ENCODE data around the gene TTC7B.

TTC7B gene

DNA sequence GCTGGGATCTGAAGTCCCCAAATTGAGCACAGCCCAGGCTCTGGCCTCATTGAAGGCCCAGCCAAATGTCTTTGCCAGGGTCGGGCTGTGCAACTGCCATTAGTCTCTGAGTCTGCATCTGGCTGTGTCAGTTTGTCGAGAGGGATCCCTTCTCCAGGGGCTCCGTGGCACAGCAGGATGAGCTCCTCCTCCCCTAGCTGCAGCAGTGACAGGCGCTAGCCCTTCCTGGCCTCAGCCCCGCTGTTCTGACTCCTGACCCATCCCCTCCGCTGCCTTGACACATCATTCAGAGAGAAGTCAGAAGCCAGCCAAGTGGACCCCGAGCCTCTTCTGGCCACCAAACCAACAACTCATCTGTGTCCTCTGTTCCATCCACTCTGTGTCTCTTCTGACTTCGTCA, 231.1 kb downstream of the TTC7B start:
- no peak for DNase-seq

DNA sequence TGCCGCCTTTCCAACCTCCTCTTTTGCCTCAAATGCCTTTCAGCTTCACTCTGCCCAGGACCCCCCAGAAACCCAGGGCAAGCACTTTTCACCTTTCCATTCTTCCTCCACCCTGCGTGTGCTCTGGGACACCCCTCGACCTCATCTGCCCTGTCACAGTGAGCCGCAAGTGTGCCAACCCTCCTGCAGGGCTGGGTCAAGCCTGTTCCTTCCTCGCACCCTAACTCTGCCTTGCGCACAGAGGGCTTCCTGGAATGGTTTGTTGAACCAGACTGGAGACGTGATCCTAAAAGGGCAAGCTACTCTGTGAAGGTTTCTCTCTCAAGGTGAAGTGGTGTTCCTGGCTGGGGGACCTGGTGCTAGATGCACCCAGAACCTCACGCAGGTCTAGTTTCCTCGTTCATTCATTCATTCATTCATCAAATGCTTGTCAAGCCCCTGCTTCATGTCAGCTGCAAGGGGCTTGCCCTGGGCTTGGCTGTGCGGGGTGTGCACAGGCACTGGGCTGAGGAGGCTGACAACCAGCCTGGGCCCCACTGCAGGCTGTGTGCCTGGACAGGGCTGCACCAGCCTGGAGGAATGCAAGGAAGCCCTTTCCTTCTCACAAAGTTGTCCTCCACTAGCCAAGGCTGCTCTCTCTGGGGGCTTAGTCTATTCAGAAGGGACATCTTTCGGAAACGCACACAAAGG, 232.2 kb downstream of the TTC7B start:
- no peak for DNase-seq

DNA sequence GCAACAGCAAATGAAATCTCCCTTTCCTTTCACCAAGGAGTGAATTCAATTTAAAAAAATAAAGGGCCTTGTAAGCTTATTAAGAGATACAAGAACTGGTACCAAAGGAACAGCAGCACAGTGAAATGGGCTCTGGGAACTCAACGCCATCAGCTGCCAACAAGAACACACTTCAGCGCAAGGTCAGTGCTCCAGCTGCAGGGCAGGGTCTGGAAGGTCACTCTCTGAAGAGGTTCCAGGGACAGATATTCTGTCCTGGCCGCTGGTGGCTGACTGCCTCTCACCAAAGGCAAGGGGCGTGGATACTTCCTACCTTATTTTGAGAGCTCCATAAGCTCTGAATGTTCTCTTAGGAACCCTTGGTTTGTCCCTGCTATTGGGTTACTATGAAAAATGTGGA, 232.8 kb downstream of the TTC7B start:
- no peak for DNase-seq

DNA sequence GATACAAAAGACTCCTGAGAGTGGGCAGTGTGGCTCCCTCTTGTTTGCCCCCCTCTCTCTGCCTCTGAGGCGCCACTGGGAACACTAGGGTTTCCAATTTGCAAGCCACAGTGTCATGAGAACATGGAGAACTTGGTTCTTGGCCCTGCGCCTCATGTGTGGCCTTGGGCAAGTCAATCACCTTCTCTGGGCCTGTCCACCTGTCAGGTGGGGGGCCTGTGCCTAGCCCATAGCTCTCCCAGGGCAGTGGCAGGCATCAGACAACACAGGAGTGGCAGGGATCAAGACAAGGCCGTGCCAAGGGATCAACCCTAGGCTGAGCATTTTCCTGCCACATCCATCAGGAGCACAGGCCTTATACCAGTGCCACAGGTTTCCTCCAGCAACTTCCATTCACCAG, 234.1 kb downstream of the TTC7B start:
- DNase-seq: no peak

DNA sequence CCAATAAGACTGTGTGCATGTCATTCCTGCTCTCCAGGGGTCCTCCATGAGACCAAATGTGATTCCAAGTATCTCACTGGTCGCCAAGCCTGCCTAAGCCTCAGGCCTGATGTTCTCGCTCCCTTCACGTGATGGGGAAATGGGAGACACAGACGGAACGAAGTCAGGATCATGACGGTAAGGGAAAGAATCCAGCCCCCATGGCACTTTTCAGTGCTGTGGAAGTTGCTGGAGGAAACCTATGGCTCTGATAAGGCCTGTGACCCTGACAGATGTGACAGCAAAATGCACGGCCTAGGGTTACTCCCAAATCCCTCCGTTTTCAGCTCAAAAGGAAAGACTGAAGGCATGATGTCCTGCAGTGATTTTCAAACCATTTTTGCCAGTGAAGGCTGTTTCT, 234.5 kb downstream of the TTC7B start:
- no peak for DNase-seq

DNA sequence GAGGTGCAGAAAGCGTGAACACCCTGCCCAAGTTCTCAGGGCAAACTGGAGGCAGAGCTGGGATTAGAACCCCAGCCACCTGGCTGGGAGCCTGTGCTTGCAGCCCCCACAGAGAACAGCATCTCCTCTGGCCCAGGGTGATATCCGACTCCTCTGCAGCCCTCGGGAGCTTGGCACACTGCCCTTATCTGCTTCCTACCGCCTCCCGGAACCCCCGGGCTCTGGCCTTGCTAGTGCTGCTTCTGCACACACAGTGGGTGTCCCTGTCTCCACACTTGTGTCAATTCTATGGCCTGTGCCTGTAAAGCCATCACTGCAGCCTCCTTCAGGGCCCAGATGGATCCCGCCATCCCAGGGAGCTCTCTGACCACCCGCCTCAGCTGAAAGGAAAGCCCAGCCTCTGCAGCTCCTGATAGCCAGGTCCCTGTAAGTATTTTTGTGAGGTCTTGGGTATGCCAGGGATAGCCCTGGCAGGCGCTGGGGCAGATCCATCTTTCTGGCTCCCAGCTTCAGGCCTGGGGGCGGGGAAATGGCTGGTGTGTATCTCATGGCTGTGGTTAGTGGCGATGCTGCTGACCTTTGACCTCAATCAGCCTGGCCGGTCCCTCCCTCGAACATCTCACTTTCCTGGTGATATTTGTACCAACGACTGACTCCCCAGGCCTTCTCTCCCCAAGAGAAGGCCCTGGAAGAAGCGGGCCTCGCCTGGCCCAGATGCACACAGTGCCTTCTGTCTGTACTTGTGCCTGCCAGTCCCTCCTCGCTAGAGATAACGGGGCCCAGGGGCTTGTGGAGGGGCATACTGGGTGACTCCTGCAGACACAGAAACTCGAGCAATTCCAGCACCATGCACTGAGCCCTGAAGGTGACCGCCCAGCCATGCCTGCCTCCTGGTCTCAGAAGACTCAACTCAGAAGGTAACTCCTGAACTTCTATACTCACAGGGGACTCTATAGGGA, 235.6 kb downstream of the TTC7B start:
- DNase-seq: no peak

DNA sequence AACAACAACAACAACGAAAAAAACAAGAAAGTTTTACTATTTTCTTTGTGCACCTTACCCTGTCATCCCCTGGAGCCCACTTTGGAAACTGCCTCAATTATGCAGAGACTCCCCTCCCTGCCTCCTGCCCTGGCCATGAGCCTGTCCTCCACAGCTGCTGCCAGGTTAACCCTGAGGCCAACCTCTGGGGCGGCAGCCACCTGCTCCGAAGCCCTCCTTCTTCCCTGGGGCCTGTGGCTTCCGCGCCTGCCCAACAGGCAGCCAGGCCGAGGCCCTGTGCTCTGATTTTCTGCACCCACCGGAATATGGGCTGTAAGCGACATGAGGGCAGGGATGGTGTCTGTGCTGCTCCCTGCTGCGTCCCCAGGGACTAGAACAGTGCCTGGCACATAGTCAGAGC, 236.4 kb downstream of the TTC7B start:
- no peak for DNase-seq

DNA sequence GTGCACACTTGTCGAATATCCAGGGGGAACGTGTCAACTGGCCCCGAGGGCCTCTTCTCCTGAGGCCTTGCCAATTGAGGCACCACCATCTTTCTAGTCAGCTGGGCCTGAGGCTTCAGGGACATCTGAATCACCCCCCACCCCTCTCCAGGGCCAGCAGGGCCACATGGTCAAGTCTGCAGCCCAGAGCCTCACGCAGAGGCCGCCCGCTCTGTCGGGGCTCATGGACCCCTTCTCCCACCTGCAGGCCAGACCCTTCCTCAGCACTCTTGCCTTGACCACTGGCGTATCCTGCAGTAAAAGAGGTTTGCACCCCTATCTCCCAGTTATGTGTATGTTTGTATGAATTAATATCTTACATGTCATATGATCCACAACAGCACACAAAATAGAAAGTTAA, 237.1 kb downstream of the TTC7B start:
- DNase-seq: no peak

DNA sequence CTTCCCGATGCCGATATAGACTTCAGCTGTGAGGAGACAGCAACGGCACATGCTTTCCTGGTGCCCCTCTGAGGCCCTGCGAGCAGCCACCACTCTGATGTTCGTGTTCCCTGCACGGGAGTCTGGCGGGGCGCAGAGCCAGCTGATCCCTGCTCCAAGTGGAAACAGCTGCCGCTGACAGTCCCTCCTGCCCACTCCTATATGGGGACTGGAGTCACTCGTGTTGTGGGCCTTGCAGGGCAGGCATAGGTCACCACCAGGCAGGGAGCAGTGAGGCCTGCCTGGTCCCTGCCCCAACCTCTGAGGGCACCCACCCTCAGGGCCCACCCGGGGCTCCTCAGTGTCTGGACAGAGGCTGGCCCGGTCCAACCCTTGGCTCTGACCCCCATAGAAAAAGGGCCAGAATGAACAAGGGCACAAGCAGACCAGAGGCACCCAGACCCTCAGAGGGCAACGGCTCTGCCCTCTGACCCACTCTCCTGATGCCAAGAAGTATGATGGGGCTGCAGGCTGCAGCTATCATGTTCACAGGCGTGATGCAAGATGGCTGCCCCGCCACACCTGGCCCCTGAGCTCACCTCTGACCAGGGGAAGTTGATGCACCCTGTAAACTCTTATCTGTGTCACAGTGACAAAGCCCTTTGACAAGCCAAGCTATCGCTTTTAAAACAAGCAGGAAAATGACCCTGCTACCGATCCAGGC, 237.8 kb downstream of the TTC7B start:
- no peak for DNase-seq

DNA sequence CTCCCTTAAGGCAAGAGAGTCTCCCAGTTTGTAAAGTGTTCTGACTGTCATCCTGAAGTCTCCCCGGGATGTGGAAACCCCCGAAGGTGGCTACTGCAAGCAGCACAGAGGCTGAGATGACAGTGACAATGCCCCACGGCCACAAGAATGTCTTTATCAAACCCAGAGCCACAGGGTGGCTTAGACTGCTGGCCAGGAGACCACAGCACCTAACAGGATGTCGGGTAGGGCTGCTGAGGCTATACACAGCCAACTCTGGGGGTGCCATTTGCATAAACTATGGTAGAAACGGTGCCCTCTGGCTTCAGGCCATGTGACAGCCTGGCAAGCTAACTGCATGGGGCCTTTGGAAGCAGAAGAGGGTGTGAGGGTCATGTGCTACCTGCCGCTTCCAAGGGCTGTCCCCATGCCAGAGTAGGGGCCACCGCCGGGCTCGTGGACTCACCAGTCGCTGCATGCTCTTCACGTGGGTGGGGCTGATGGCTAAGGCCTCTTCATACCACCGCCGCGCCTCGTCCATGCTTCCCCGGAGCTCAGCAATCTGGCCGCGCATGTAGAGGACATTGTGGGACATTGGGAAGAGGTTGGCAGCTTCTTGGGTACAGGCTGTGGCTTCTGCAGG, 238.5 kb downstream of the TTC7B start:
- DNase-seq: no peak

DNA sequence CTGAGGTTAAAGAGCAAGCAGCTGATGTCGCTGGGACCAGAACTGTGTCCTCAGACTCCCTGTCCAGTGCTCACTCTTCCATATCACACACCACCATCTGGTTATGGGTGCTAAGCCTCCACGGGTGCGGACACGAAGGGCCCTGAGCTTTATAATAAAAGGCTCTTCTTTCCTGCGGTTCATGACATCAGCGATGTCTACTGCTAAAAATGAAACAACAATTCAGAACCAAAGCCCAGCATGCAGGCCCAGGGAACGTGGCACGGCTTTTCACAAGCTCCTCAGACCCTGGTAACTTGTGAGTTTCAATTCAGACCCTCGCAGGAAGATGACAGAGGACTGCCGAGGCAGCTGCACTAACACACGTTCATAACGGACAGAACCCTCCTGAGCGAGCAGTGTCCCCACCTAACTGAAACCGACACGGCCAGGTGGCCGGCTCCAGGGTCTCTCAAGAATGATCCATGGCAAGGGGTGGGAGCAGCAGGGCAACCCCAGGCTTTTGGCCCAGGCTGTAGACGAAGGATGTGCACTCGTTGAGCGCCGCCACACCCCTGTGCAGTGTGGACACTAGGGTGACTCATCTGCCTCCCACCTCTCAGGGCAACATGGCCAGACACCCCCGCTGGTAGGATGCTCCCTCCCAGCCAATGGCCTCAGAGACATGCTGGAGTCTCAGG, 239.1 kb downstream of the TTC7B start:
- DNase-seq: no peak

DNA sequence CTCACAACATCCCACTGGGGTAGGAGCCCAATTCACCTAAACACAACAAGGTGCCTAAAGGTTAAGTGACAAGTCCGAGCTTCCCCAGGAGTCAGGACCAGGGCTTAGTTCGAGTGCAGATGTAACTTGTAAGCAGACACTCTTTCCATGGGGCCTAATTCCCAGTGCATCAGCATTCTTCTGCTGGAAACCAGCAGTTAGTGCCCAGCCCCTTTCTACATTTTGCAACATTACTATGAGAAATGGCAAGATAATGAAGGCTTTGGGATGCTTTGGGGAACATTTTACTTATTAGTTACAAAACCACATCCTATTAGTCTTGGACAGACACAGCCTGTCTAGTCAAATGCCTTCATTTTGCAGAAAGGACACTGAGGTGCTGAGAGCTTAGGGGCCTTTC, 239.6 kb downstream of the TTC7B start:
- no peak for DNase-seq

DNA sequence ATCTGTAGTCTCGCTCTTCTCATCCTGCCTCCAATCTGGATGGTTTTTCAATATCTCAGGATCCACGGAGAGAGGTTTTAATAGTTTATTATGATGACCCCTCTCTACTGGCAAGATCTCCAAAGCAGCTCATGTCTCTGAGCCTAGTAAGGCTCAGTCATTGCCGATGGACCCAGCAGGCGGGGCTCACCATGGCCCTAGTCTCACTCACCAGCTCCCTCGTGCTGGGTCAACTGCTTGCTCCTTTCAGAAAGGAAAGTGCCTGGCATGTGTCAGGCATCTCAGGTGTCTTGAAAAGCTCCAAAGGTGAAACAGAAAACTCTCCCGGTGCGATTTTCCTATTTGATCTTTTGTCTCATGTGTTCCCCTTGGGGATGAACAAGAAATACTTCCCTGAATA, 240.4 kb downstream of the TTC7B start:
- no peak for DNase-seq

DNA sequence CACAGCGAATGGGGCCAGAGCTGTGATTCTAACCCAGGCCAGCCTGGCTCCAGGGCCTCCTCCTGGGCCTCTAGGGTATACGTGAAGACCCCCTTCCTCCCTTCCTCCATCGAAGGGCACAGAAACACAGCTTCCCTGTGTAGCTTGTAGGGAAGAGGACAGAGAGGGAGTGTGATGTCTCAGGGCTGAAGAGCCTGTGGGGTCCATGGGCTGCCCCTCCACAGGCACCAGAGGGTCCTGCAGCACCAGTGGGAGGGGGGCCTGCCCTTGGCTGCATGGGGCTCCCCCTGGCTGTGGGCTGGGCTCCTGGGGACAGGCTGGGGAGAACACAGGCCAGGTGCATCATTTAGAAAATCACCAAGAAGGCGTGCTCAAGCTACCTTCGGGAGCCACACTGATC, 240.9 kb downstream of the TTC7B start:
- no peak for DNase-seq

DNA sequence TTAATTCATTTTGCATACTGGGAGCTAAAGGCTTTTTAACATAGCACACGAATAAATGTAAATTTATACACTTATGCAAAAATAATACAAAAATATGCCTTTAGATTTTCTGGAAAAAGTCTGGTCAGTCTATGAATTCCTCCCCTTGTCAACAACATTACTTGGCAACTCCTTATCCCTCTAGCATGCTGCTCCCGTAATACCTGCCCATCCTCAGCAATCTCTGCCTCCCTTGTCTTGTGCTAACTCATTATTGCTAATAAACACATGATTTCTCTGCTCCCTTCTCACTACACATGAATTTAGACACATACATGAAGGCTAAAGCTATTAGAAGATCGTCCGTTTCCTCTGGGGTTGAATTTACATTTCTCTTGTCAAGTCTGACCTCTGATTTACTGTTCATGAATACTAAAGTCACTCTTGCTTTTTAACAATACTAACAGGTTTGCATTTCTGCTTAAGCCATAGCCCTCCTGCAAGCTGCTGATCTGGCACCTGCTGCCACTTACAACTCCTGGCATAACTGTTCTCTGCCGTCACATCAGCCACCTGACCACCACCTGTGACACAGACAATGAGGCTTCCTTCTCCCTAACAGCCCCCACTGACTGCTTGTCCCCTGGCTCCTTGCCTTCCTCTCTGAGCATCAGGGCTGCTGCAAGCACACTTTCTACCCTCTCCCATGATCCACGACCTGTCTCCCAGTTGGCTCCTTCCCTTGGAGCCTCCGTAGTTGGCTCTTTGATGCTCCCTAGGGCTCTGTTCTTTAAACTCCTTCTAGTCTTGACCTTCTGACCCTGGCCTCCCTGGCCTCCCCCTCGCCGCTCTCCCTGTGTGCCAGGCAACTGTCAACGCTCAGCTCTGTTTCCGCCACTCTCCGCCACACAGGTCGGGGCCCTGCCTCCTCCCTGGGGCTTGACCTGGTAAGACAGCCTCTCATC, 241.8 kb downstream of the TTC7B start:
- no peak for DNase-seq

DNA sequence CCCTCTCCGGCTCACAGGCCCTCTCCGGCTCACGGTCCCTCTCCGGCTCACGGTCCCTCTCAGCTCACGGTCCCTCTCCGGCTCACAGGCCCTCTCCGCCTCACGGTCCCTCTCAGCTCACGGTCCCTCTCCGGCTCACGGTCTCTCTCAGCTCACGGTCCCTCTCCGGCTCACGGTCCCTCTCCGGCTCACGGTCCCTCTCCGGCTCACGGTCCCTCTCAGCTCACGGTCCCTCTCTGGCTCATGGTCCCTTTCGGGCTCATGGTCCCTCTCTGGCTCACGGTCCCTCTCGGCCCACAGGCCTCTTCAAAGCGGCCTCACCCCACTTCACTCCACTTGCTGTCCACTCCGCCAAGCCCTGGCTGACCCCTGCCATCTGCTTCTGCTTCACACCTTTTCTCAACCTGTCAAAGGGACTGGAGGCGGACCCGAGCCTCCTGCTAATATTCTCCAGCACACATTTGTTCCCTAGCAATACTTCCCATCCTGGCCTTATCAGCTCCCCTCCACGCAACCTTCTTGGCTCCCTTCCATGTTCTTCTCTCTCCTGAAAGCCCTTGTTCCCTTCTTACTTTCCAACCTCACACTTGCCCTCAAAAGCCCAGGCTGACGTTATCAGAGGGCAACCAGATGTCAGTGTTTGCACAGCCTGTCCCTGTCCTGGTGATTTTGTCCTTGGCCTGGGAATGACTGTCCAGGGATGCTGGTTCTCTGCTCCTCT, 242.7 kb downstream of the TTC7B start:
- DNase-seq: no peak

DNA sequence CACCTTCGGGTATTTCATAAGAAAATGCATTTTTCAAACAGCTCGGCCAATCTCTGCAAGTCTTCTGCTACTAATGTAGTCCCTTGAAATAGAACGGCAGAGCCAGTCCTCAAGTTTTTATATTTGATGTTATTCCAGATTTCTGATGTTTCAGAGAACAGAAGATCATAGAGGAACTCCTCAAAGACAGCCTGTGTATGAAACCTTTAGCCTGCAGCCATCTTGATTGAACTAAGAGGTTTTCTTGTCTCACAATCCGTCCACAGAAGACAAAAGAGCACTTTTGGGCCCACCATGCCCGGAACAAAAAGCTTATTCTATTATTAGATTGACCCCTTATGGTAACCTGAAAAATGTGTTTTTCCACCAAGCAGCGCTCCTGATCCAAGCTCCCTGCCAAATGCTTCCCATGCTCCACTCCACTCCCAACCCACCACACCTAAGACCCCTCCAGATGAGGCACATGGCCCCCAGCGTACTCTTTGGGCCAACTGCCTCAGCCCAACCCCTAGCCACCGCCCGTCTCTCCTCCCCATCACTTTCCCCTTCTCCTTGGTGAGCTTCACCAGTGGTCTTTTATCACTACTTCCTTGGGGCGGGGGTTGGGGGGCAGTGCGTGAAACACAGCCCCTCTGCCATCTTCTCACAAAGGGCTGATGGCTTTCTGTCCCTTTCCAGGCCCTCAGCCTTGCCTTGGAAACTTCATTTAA, 243.6 kb downstream of the TTC7B start:
- DNase-seq: no peak

DNA sequence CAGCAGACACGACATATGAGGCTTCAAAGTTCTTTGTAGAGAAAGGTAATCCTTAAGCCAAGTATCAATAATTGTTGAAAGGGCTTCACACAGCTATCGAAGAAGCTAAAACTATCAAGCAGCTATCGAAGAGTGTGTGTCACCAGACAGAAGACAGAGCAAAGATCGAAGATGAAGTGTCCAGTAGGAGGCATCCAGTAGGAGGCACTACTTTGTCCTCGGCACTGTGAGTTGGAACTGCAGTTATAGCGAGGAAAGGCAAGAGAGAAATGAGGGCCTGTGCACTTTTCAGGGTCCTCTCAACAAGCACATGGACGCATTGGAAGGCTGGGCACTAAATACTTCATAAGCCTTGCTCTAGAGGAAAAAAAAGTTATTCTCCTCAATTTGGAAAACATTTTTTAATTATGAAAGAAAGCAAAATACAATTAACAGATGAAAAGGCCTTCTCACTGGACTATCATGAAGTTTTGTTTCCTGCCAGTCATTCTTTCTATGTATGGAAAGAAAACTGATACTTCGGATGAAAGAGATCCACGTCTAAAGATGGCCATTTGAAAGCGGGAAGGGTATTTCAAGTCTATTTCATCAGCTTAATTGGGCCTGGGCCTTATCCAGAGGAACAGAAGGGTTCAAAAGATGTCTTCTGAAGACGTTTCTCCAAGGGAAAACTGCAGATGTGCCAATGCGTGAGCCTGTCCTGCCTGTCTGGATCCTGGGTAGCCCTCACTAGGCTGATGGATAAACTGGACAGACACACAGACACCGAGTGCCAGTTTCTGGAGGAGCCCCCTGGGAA, 244.9 kb downstream of the TTC7B start:
- no peak for DNase-seq

DNA sequence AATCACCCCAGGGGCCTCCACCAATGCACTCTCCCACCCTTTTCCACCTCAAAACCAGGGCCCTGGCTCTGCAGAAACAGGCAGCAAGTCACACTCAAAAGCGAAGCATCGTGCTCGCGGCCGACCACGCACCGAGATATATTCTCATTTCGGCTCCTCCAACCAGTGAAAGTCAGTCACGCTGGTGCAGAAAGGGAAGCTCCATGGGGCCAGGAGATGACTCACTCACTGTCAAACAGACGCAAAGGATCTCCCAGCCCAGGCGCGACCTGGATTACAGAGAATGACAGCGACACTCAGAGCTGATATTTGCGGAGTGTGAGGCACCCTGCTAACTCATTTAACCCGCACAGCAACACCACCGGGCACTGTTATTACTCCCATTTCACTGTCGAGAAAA, 245.8 kb downstream of the TTC7B start:
- no peak for DNase-seq
